NT2/D1 (cell line): Measurements from ENCODE around the gene DCHS1.

ENCODE experiments used
- SUZ12 ChIP-seq: IDR thresholded peaks from 2 replicates; pipeline ENCODE4 v1.6.1; 2011; ENCODE audit not compliant: insufficient read length, insufficient read depth; ENCODE audit errors: extremely low read depth
- YY1 ChIP-seq: IDR thresholded peaks from 2 replicates; pipeline ENCODE4 v1.6.1; 2011; ENCODE audit not compliant: insufficient read length, insufficient read depth
- ZNF274 ChIP-seq: IDR thresholded peaks from 2 replicates; pipeline ENCODE4 v1.6.1; 2011; ENCODE audit warnings: mild to moderate bottlenecking, low read depth, low read length

DNA sequence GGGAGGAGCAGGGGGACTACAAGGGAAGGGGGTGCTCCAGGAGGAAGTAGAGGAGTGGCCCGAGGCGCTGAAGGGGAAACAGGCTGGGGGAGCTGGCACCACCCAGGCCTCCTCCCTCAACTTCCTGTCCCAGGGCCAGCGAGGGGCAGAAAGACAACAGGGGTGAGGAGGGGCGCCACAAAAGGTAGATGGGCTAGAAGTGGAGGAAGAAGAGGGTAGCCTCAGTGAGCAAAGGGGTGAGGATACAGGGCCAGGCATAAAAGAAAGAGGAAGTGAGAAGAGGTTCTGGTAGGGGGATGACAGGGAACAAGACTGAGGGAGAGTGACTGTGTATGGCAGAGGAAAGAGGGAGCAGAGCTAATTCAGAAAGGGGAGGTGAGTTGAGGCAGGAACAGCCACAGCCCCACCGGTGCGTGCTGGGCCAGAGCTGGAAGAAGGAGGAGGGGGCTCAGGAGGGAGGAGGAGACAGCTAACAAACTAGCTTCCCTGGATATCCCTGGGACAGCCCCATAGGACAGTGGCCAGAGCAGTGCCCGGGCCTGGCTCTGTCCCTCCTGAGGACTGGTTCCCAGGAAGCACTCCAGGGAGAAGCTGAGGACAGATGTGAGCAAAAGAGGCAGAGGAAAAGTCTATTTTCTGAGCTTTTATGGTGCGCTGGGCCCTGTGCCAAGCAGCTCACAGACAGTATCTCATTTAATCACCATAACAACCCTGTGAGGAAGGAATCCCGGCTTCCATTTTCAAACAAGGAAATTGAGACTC lies 8.5 kb downstream of the DCHS1 start:
- TF ChIP-seq ZNF274 (no peak), YY1 (no peak), SUZ12 (no peak)
